Measurements from ENCODE around the gene FOXJ2. TPM values are rescaled to one million over a fixed set of nuclear protein-coding genes. Genes with fewer than 3 reads are reported as not detected.
A peak's percentile ranks its signal among the peaks of the same experiment; 100 is the strongest.
"Not testable (repeated sequence)": the region's sequence is repeated elsewhere in the genome, so short reads cannot be mapped to it uniquely, and the experiment has no call there.

FOXJ2 gene
- 10 to 100 TPM; 11.6 to 15.7 (median 12.5) TPM for total RNA-seq

DNA sequence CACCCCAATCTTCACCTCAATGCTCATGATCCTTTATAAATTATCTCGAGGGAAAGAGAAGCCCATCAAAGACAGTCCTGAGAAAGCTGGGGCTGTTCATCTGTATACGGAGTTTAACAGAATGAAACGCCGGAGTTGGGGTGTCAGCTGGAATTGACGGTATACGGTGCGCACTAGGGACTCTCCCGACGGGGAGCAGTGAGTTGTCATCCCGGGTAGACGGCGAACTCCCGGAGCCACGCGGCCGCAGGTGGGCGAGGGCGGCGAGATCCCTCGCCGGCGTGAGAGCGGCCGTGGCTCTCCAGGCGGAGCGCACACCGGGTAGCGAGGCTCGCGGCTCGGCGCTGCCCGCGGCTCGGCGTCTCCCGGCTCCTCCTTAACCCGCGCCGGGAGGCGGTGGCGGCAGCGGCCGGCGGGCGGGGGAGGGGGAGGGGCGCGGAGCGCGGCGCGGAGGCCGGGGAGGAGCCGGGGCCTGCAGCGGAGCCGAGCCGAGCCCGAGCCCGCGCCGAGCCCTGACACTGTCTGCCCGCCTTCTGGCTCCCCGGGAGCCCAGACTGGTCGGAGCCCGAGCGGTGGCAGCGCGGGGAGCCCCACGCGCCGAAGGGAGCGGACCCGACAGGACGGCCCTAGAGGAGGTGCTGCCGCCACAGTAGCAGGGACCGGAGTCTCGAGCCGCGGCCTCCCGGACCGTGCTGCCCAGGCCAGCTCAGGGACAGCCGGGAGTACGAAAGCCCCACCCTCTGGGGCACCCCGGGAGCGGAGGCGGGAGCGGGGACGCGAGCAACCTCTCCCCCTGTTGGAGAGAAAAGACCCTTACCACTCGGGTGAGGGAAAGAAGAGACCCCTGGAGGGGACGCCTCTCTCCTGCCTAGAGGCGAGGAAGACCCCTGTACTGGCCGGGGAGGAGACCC lies at the start of gene FOXJ2:
Gene FOXJ2 (plus strand): TSS at position 475 of the 911 bp plus-strand sequence. CDS start 7,117 bp downstream, outside the sequence.
- Histone ChIP-seq H3K27ac (peak within 1 kb of the TSS; percentile 94 to 95 (median 94)), H3K36me3 (no peaks in the 10 kb centered on the region), H3K9me3 (no peaks in the 10 kb centered on the region), H3K4me1 (peaks cover 31 to 51% (median 38%) of the 10 kb centered on the region in 4 donors), H3K27me3 (no peaks in the 10 kb centered on the region), H3K4me3 (peak within 1 kb of the TSS; percentile 86 to 97 (median 92))
- in situ Hi-C loops (cut with MboI; ENCODE audit: low pct_ligation_motif_present in 1 of 4, low pct_unique_long_range_greater_than_20kb in 1 of 4, low sequenced_read_pairs in 3 of 4) (no loop called here), intact Hi-C loops (cut with DNase I; ENCODE audit: low total_unique reads) (no loop called here)
- DNase-seq: peak; percentile 86
- TF ChIP-seq EP300 (IDR thresholded peaks at IDR 0.05; ENCODE audit: low read depth): no peak
- TF ChIP-seq, protein P1, sequence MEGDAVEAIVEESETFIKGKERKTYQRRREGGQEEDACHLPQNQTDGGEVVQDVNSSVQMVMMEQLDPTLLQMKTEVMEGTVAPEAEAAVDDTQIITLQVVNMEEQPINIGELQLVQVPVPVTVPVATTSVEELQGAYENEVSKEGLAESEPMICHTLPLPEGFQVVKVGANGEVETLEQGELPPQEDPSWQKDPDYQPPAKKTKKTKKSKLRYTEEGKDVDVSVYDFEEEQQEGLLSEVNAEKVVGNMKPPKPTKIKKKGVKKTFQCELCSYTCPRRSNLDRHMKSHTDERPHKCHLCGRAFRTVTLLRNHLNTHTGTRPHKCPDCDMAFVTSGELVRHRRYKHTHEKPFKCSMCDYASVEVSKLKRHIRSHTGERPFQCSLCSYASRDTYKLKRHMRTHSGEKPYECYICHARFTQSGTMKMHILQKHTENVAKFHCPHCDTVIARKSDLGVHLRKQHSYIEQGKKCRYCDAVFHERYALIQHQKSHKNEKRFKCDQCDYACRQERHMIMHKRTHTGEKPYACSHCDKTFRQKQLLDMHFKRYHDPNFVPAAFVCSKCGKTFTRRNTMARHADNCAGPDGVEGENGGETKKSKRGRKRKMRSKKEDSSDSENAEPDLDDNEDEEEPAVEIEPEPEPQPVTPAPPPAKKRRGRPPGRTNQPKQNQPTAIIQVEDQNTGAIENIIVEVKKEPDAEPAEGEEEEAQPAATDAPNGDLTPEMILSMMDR (IDR thresholded peaks at IDR 0.05): no peak
- TF ChIP-seq POLR2A (IDR thresholded peaks at IDR 0.05): peak; percentile 73
- TF ChIP-seq POLR2AphosphoS5 (IDR thresholded peaks at IDR 0.05): peak in 2 of 3 donors; percentile 73 to 78
- WGBS, 2 donors (ENCODE audit: low coverage in 1 of 2): 0% methylated on average over 7 to 33 of the region's 93 CpGs

DNA sequence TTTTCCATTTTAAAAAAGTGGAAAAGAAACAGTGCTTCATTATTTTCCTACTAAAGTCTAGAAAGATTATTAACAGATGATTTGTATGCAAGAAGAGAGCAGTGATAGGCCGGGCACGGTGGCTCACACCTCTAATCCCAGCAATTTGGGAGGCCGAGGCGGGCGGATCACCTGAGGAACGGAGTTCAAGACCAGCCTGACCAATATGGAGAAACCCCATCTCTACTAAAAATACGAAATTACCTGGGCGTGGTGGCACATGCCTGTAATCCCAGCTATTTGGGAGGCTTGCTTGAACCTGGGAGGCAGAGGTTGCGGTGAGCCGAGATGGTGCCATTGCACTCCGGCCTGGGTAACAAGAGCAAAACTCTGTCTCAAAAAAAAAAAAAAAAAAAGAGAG lies 49.5 kb upstream of the FOXJ2 start:
- DNase-seq; H3K36me3 ChIP-seq; H3K4me1 ChIP-seq; intact Hi-C loops (cut with DNase I; ENCODE audit: low total_unique reads); H3K4me3 ChIP-seq; H3K9me3 ChIP-seq; H3K27ac ChIP-seq; in situ Hi-C loops (cut with MboI; ENCODE audit: low pct_ligation_motif_present in 1 of 4, low pct_unique_long_range_greater_than_20kb in 1 of 4, low sequenced_read_pairs in 3 of 4); H3K27me3 ChIP-seq: not testable (repeated sequence)
- 83 to 100% methylated on average over 5 to 11 of the region's 11 CpGs for WGBS, 2 donors (ENCODE audit: low coverage in 1 of 2)

DNA sequence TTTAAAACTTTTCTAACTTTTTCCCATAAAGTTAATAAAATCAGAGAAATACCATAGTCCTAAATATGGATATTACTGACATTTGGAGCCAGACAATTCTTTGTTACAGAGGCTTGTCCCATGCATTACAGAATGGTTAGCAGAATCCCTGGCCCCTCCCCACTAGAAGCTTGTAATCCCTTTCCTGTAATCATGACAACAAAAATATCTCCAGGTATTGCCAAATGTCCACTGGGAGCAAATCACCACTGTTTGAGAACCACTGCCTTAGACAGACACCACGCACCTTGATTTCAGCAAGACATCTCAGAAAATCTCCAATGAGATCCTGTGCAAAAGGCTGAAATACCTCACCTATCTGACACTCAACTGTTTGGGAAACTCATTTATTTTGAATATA lies 49.1 kb upstream of the FOXJ2 start:
- WGBS, 2 donors (ENCODE audit: low coverage in 1 of 2): 100% methylated on average over 1 of the region's 1 CpG
- H3K27me3 ChIP-seq; H3K4me1 ChIP-seq; H3K27ac ChIP-seq; H3K9me3 ChIP-seq; in situ Hi-C loops (cut with MboI; ENCODE audit: low pct_ligation_motif_present in 1 of 4, low pct_unique_long_range_greater_than_20kb in 1 of 4, low sequenced_read_pairs in 3 of 4); DNase-seq; H3K4me3 ChIP-seq; intact Hi-C loops (cut with DNase I; ENCODE audit: low total_unique reads); H3K36me3 ChIP-seq: not testable (repeated sequence)

DNA sequence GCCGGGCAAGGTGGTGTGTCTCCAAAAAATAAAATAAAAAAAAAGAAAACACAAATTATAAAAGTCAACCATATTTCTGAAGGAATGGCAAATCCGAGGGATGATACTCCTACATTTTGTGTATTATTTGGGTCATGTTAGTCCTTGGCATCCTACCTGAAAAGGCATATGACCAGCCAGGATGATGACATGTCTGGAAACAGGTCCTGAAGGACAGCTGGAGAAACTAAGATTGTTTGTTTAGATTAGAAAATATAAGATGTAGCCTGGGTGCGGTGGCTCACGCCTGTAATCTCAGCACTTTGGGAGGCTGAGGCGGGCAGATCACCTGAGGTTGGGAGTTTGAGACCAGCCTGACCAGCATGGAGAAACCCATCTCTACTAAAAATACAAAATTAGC lies 47.6 kb upstream of the FOXJ2 start:
- Histone ChIP-seq H3K4me1 (no peaks in the 10 kb centered on the region), H3K36me3 (no peaks in the 10 kb centered on the region), H3K9me3 (no peaks in the 10 kb centered on the region), H3K27me3 (no peaks in the 10 kb centered on the region), H3K4me3 (no peak overlapping the region), H3K27ac (no peak overlapping the region)
- 77 to 91% methylated on average over 2 to 5 of the region's 5 CpGs for WGBS, 2 donors (ENCODE audit: low coverage in 1 of 2)
- intact Hi-C loops (cut with DNase I; ENCODE audit: low total_unique reads): no loop called here
- in situ Hi-C loops (cut with MboI; ENCODE audit: low pct_ligation_motif_present in 1 of 4, low pct_unique_long_range_greater_than_20kb in 1 of 4, low sequenced_read_pairs in 3 of 4): no loop called here
- TF ChIP-seq EP300 (IDR thresholded peaks at IDR 0.05; ENCODE audit: low read depth): no peak
- TF ChIP-seq, protein P1 (IDR thresholded peaks at IDR 0.05): no peak
- no peak for TF ChIP-seq POLR2AphosphoS5 (IDR thresholded peaks at IDR 0.05)
- no peak for TF ChIP-seq POLR2A (IDR thresholded peaks at IDR 0.05)
- DNase-seq: no peak

DNA sequence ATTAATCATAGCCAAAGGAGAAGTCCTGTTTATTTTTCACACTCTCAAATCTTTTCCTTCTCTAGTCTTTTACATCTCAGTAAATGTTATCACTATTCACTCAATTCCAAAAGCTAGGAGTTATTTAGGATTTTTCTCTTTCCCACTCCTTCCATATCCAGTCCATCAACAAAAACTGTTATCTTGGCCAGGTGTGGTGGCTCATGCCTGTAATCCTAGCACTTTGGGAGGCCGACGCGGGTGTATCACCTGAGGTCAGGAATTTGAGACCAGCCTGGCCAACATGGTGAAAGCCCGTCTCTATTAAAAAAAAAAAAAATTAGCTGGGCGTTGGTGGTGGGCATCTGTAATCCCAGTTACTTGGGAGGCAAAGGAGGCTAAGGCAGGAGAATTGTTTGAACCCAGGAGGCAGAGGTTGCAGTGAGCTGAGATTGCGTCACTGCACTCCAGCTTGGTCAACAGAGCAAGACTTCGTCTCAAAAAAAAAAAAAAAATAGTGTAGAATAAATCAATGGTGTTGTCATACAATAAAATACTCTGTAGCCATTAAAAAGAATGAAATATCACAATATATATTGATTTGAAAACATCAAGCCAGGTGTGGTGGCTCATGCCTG lies 46.6 kb upstream of the FOXJ2 start:
- H3K4me1 ChIP-seq: no peaks in the 10 kb centered on the region
- H3K9me3 ChIP-seq: no peaks in the 10 kb centered on the region
- 87 to 97% methylated on average over 4 to 7 of the region's 7 CpGs for WGBS, 2 donors (ENCODE audit: low coverage in 1 of 2)
- no peaks in the 10 kb centered on the region for H3K36me3 ChIP-seq
- no peak for TF ChIP-seq POLR2AphosphoS5 (IDR thresholded peaks at IDR 0.05)
- TF ChIP-seq EP300 (IDR thresholded peaks at IDR 0.05; ENCODE audit: low read depth): no peak
- TF ChIP-seq POLR2A (IDR thresholded peaks at IDR 0.05): no peak
- TF ChIP-seq, protein P1 (IDR thresholded peaks at IDR 0.05): no peak
- no peak overlapping the region for H3K27ac ChIP-seq
- H3K27me3 ChIP-seq: no peaks in the 10 kb centered on the region
- in situ Hi-C loops (cut with MboI; ENCODE audit: low pct_ligation_motif_present in 1 of 4, low pct_unique_long_range_greater_than_20kb in 1 of 4, low sequenced_read_pairs in 3 of 4) (no loop called here), intact Hi-C loops (cut with DNase I; ENCODE audit: low total_unique reads) (no loop called here)
- no peak for DNase-seq
- no peak overlapping the region for H3K4me3 ChIP-seq

Measured in transverse colon (tissue), 4 donors.